Astrocyte (in vitro differentiated cells and primary cell): ENCODE measurements around the gene PYGB. TPM values are rescaled to one million over a fixed set of nuclear protein-coding genes. Genes with fewer than 3 reads are reported as not detected.

Experiments used
- DNase-seq: peaks from one replicate; pipeline ENCODE4 v3.0.0-alpha.2; 2010; ENCODE audit warnings: low read depth
- FAIRE-seq: peaks from 2 replicates; lab custom pipeline; 2011; peaks lifted over from hg19 to GRCh38; lab: Jason Lieb, UNC
- H2AFZ ChIP-seq: 2 replicates; pipeline ENCODE4 v1.6.0; 2012; ENCODE audit warnings: low read depth, low read length, inconsistent platforms
- H3K27ac ChIP-seq: 2 replicates; pipeline ENCODE4 v1.5.1; 2011; ENCODE audit warnings: low read depth, low read length, inconsistent platforms
- H3K27me3 ChIP-seq: 2 replicates; pipeline ENCODE4 v1.6.0; 2011; ENCODE audit warnings: low read length, inconsistent platforms; ENCODE audit not compliant: insufficient read depth
- H3K36me3 ChIP-seq: 2 replicates; pipeline ENCODE4 v1.5.1; 2011; ENCODE audit warnings: low read length, inconsistent platforms; ENCODE audit not compliant: insufficient read depth
- H3K4me1 ChIP-seq: 2 replicates; pipeline ENCODE4 v1.5.1; 2011; ENCODE audit warnings: low read length, inconsistent platforms; ENCODE audit not compliant: insufficient read depth
- H3K4me2 ChIP-seq: 2 replicates; pipeline ENCODE4 v1.6.0; 2012; ENCODE audit warnings: low read length, inconsistent platforms
- H3K4me3 ChIP-seq: 2 replicates; pipeline ENCODE4 v1.5.1; 2011; ENCODE audit warnings: low read depth, mild to moderate bottlenecking, low read length, inconsistent platforms; ENCODE audit not compliant: insufficient read depth
- H3K79me2 ChIP-seq: 2 replicates; pipeline ENCODE4 v1.6.0; 2012; ENCODE audit warnings: mild to moderate bottlenecking, low read length, inconsistent platforms; ENCODE audit not compliant: insufficient read depth
- H3K9ac ChIP-seq: 2 replicates; pipeline ENCODE4 v1.6.0; 2012; ENCODE audit warnings: mild to moderate bottlenecking, low read length, inconsistent platforms
- H3K9me3 ChIP-seq: 2 replicates; pipeline ENCODE4 v1.5.1; 2012; ENCODE audit warnings: low read depth, mild to moderate bottlenecking, low read length, inconsistent platforms; ENCODE audit not compliant: insufficient read depth
- H4K20me1 ChIP-seq: 2 replicates; pipeline ENCODE4 v1.6.0; 2012; ENCODE audit warnings: low read length, inconsistent platforms; ENCODE audit not compliant: insufficient read depth
- H3K27ac Mint-ChIP-seq: one replicate; pipeline ENCODE4 v1.8.0; 2021; ENCODE audit warnings: mild to moderate bottlenecking, mixed read lengths; ENCODE audit not compliant: unreplicated experiment
- H3K27me3 Mint-ChIP-seq: one replicate; pipeline ENCODE4 v1.8.0; 2021; ENCODE audit warnings: low read depth, mixed read lengths; ENCODE audit not compliant: unreplicated experiment
- H3K36me3 Mint-ChIP-seq: one replicate; pipeline ENCODE4 v1.8.0; 2021; ENCODE audit warnings: low read depth, mixed read lengths; ENCODE audit not compliant: unreplicated experiment
- H3K4me1 Mint-ChIP-seq: one replicate; pipeline ENCODE4 v1.8.0; 2021; ENCODE audit warnings: low read depth, mixed read lengths; ENCODE audit not compliant: unreplicated experiment
- H3K4me3 Mint-ChIP-seq: one replicate; pipeline ENCODE4 v1.8.0; 2021; ENCODE audit warnings: mild to moderate bottlenecking, moderate library complexity, mixed read lengths; ENCODE audit not compliant: unreplicated experiment
- H3K9me3 Mint-ChIP-seq: one replicate; pipeline ENCODE4 v1.8.0; 2021; ENCODE audit warnings: mild to moderate bottlenecking, mixed read lengths; ENCODE audit not compliant: unreplicated experiment
- EZH2 ChIP-seq: IDR thresholded peaks from 2 replicates; pipeline ENCODE4 v1.6.1; 2012; ENCODE audit warnings: mild to moderate bottlenecking, low read length, inconsistent platforms; ENCODE audit not compliant: insufficient read depth
- total RNA-seq: library from RNA; stranded (reverse); gene quantifications from 2 replicates; pipeline ENCODE4 v1.2.1, GENCODE V29; 2021
- TF ChIP-seq, protein P1 (sequence below): IDR thresholded peaks from 2 replicates; pipeline ENCODE4 v1.5.1; 2011; ENCODE audit warnings: low read depth, mild to moderate bottlenecking, inconsistent platforms, low read length, moderate library complexity; ENCODE audit not compliant: insufficient read depth

PYGB gene
- total RNA-seq, 1 donor from 2014 or later, result 206 TPM

GRCh38 chr20:25254571-25254970, 6.7 kb downstream of the PYGB start:
- TF ChIP-seq EZH2, result no peak
- TF ChIP-seq, protein P1, sequence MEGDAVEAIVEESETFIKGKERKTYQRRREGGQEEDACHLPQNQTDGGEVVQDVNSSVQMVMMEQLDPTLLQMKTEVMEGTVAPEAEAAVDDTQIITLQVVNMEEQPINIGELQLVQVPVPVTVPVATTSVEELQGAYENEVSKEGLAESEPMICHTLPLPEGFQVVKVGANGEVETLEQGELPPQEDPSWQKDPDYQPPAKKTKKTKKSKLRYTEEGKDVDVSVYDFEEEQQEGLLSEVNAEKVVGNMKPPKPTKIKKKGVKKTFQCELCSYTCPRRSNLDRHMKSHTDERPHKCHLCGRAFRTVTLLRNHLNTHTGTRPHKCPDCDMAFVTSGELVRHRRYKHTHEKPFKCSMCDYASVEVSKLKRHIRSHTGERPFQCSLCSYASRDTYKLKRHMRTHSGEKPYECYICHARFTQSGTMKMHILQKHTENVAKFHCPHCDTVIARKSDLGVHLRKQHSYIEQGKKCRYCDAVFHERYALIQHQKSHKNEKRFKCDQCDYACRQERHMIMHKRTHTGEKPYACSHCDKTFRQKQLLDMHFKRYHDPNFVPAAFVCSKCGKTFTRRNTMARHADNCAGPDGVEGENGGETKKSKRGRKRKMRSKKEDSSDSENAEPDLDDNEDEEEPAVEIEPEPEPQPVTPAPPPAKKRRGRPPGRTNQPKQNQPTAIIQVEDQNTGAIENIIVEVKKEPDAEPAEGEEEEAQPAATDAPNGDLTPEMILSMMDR, result no peak
- FAIRE-seq (no peak), DNase-seq (no peak)
- Mint-ChIP-seq H3K9me3 (peaks cover 4% of the 10 kb centered on the region), H3K36me3 (peaks cover 7% of the 10 kb centered on the region), H3K27ac (no peak overlapping the region), H3K4me3 (no peak overlapping the region), H3K4me1 (peaks cover 48% of the 10 kb centered on the region), H3K27me3 (no peaks in the 10 kb centered on the region)
- Histone ChIP-seq H3K27ac (no peak overlapping the region), H2AFZ (no peak overlapping the region), H4K20me1 (peaks cover 98% of the 10 kb centered on the region), H3K4me1 (peaks cover 33% of the 10 kb centered on the region), H3K27me3 (no peaks in the 10 kb centered on the region), H3K9me3 (no peaks in the 10 kb centered on the region), H3K4me3 (no peak overlapping the region), H3K4me2 (no peak overlapping the region), H3K79me2 (peaks cover 100% of the 10 kb centered on the region), H3K36me3 (peaks cover 5% of the 10 kb centered on the region), H3K9ac (no peak overlapping the region)

- FAIRE-seq (no peak), DNase-seq (no peak)
- Mint-ChIP-seq H3K27me3 (no peaks in the 10 kb centered on the region), H3K4me1 (peaks cover 46% of the 10 kb centered on the region), H3K9me3 (peaks cover 4% of the 10 kb centered on the region), H3K36me3 (peaks cover 11% of the 10 kb centered on the region), H3K27ac (peak overlapping the region; percentile 10), H3K4me3 (no peak overlapping the region)
- TF ChIP-seq, protein P1, result no peak
- no peak for TF ChIP-seq EZH2
- Histone ChIP-seq H3K4me2 (no peak overlapping the region), H3K27ac (no peak overlapping the region), H4K20me1 (peaks cover 97% of the 10 kb centered on the region), H3K9me3 (no peaks in the 10 kb centered on the region), H3K27me3 (no peaks in the 10 kb centered on the region), H3K79me2 (peaks cover 100% of the 10 kb centered on the region), H3K36me3 (peaks cover 8% of the 10 kb centered on the region), H3K4me3 (no peak overlapping the region), H3K9ac (no peak overlapping the region), H3K4me1 (peaks cover 28% of the 10 kb centered on the region), H2AFZ (no peak overlapping the region)
Measured at GRCh38 chr20:25254986-25255680, 7.2 kb downstream of the PYGB start.

DNA sequence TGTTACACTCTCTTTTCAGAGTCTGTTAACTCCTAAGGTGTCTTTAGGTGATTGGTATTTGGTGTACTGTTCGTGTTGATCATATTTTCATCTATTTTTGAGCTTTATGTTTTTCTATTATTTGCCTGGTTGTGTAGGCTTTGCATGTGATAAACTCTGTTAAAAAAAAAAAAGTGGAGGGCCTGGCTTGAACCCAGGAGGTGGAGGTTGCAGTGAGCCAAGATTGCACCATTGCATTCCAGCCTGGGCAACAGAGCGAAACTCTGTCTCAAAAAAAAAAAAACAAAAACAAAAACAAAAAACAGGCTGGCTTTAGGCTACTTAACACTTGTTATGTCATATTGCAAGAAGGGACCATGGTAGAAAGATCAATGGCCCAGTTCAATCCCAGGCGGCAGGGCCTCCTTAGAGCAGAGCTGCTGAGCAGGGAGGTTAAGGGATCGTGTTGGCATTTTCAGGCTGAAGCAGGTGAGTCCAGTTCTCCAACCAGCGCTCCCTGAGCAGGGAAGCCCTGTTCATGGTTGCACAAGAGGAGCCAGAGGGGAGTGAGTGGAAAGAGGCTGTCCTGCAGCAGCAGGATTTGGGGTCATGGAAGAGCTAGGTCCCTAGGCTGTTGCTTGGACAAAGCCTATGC, 8.5 kb downstream of the PYGB start:
- H3K36me3 ChIP-seq, result peaks cover 8% of the 10 kb centered on the region
- Mint-ChIP-seq H3K4me1 (peaks cover 34% of the 10 kb centered on the region), H3K27me3 (no peaks in the 10 kb centered on the region), H3K27ac (no peak overlapping the region), H3K36me3 (peaks cover 16% of the 10 kb centered on the region), H3K9me3 (peaks cover under 1% of the 10 kb centered on the region), H3K4me3 (no peak overlapping the region)
- H4K20me1 ChIP-seq, result peaks cover 90% of the 10 kb centered on the region
- peaks cover 17% of the 10 kb centered on the region for H3K4me1 ChIP-seq
- H3K27me3 ChIP-seq, result no peaks in the 10 kb centered on the region
- no peak overlapping the region for H3K27ac ChIP-seq
- no peak for DNase-seq
- TF ChIP-seq EZH2, result no peak
- TF ChIP-seq, protein P1, result no peak
- H2AFZ ChIP-seq, result no peak overlapping the region
- FAIRE-seq, result no peak
- no peak overlapping the region for H3K4me2 ChIP-seq
- peaks cover 98% of the 10 kb centered on the region for H3K79me2 ChIP-seq
- H3K4me3 ChIP-seq, result no peak overlapping the region
- no peaks in the 10 kb centered on the region for H3K9me3 ChIP-seq
- H3K9ac ChIP-seq, result no peak overlapping the region
